ENCODE measurements around the gene PCNX1. TPM values are rescaled to one million over a fixed set of nuclear protein-coding genes. Genes with fewer than 3 reads are reported as not detected.

The PCNX1 gene
- total and polyA plus RNA-seq, 12 donors, result 11.3 to 196 (median 106) TPM

DNA sequence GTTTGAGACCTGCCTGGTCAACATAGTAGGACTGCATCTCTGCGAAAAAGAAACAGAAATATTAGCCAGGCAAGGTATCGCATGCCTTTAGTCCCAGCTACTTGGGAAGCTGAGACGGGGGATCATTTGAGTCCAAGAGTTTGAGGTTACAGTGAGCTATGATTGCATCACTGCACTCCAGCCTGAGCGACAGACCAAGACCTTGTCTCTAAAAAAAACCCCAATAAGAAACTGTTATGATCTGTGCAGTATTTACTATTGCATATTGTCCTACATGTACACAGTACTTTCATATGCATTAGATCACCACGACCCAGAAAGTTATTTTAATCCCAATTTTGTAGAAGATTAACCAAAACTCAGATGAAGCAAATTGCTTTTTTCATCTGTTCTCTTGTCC is 187.5 kb downstream of the PCNX1 start:
- WGBS, 4 donors, result 72 to 89% (median 86%) methylated on average over 5 of the region's 5 CpGs
- H3K27ac ChIP-seq, result no peak overlapping the region
- peaks cover 0 to 20% of the 10 kb centered on the region in 2 donors for H3K36me3 ChIP-seq (replicated peaks in 1 of 2)
- TF ChIP-seq, protein P1, sequence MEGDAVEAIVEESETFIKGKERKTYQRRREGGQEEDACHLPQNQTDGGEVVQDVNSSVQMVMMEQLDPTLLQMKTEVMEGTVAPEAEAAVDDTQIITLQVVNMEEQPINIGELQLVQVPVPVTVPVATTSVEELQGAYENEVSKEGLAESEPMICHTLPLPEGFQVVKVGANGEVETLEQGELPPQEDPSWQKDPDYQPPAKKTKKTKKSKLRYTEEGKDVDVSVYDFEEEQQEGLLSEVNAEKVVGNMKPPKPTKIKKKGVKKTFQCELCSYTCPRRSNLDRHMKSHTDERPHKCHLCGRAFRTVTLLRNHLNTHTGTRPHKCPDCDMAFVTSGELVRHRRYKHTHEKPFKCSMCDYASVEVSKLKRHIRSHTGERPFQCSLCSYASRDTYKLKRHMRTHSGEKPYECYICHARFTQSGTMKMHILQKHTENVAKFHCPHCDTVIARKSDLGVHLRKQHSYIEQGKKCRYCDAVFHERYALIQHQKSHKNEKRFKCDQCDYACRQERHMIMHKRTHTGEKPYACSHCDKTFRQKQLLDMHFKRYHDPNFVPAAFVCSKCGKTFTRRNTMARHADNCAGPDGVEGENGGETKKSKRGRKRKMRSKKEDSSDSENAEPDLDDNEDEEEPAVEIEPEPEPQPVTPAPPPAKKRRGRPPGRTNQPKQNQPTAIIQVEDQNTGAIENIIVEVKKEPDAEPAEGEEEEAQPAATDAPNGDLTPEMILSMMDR (IDR thresholded peaks at IDR 0.05), result no peak
- no peak for TF ChIP-seq POLR2A (IDR thresholded peaks at IDR 0.05)
- intact Hi-C loops (cut with DNase I), result no loop called here
- H3K27me3 ChIP-seq, result no peaks in the 10 kb centered on the region
- DNase-seq, result no peak
- no peak overlapping the region for H3K4me3 ChIP-seq
- H3K9me3 ChIP-seq (replicated peaks in 1 of 3), result no peaks in the 10 kb centered on the region
- no peaks in the 10 kb centered on the region for H3K4me1 ChIP-seq (replicated peaks in 1 of 2)

DNA sequence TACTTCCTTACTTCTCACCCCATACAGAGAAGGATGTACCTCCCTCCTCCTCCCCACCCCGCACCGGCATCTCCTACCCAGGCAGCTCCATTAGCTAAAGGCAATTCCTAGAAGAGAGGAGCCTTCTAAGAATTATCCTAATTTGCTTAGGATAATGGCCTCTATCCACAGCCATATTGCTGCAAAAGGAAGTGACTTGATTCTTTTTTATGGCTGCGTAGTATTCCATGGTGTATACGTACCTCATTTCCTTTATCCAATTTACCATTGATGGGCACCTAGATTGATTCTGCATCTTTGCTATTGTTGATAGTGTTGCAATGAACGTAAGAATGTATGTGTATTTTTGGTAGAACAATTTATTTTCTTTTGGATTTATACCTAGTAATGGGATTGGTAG is 189.7 kb downstream of the PCNX1 start:
- DNase-seq, result no peak
- no peak overlapping the region for H3K4me3 ChIP-seq
- intact Hi-C loops (cut with DNase I), result no loop called here
- peaks cover 0 to 4% of the 10 kb centered on the region in 2 donors for H3K36me3 ChIP-seq (replicated peaks in 1 of 2)
- TF ChIP-seq POLR2A (IDR thresholded peaks at IDR 0.05), result no peak
- TF ChIP-seq, protein P1 (IDR thresholded peaks at IDR 0.05), result no peak
- H3K27me3 ChIP-seq, result no peaks in the 10 kb centered on the region
- no peak overlapping the region for H3K27ac ChIP-seq
- no peaks in the 10 kb centered on the region for H3K9me3 ChIP-seq (replicated peaks in 1 of 3)
- H3K4me1 ChIP-seq (replicated peaks in 1 of 2), result no peaks in the 10 kb centered on the region
- WGBS, 4 donors, result 96 to 98% (median 98%) methylated on average over 5 of the region's 5 CpGs

DNA sequence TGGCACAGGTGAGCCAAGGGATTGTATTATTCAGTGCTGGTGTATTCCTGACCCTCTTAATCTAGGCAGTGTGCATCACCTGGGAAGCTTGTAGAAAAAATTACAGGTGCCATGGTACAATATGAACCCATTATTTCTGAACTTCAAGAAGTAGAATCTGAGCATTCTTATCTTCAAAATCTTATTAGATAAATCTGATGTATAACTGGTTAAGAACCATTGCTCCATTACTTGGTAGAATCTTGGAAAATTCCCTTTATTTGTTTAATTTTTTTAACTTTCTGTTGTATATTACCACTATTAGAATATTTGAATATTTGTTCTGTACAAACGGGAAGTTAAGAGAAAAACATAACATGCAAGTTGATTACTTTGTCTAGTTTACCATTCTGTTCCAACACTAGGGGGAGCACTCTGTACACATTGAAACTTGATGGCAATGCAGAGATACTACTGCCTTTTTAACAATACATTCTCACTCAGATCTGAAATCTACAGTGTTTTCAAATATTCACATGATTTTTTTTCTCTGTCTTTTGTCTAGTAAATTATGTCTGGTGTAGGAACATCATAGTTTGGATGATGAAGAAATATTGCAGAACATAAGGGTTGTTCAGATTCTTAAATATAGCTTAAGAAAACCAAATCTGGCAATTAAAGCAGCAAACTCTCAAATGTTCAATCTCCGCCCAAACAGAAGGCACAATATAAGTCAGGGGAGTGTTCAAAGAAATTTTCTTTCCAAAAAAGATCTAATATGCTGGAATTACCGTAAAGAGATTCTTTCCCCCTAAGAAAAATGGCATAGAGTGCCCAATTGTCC is 196.6 kb downstream of the PCNX1 start:
- H3K9me3 ChIP-seq (replicated peaks in 1 of 3), result no peaks in the 10 kb centered on the region
- intact Hi-C loops (cut with DNase I), result no loop called here
- 51 to 62% (median 59%) methylated on average over 3 of the region's 3 CpGs for WGBS, 4 donors
- peaks cover 0 to 56% of the 10 kb centered on the region in 2 donors for H3K36me3 ChIP-seq (replicated peaks in 1 of 2)
- peak overlapping the region in 1 of 5 donors; percentile 0 for H3K27ac ChIP-seq
- peak in 2 of 7 donors; percentile 23 to 28 for DNase-seq
- no peak overlapping the region for H3K4me3 ChIP-seq
- no peaks in the 10 kb centered on the region for H3K4me1 ChIP-seq (replicated peaks in 1 of 2)
- no peaks in the 10 kb centered on the region for H3K27me3 ChIP-seq
- TF ChIP-seq POLR2A (IDR thresholded peaks at IDR 0.05), result no peak
- TF ChIP-seq, protein P1 (IDR thresholded peaks at IDR 0.05), result peak; percentile 71 to 87 (median 76)

DNA sequence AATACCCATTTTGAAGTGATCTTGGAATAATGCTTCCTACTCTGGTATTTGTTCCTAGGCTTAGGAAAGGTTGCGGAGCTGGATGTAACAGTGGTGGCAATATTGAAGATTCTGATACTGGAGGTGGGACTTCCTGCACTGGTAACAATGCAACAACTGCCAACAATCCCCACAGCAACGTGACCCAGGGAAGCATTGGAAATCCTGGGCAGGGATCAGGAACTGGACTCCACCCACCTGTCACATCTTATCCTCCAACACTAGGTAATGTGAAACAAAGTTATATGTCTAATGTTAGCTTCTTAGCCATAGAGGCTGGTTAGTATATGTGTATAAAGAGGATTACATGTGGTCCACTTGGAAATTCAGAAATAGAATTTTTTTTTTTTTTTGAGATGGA is 197.9 kb downstream of the PCNX1 start:
- intact Hi-C loops (cut with DNase I), result no loop called here
- no peaks in the 10 kb centered on the region for H3K4me1 ChIP-seq (replicated peaks in 1 of 2)
- no peak overlapping the region for H3K27ac ChIP-seq
- TF ChIP-seq, protein P1 (IDR thresholded peaks at IDR 0.05), result no peak
- no peak for TF ChIP-seq POLR2A (IDR thresholded peaks at IDR 0.05)
- 48 to 66% (median 62%) methylated on average over 2 of the region's 2 CpGs for WGBS, 4 donors
- no peak overlapping the region for H3K4me3 ChIP-seq
- H3K36me3 ChIP-seq (replicated peaks in 1 of 2), result peaks cover 0 to 69% of the 10 kb centered on the region in 2 donors
- DNase-seq, result no peak
- H3K27me3 ChIP-seq, result no peaks in the 10 kb centered on the region
- no peaks in the 10 kb centered on the region for H3K9me3 ChIP-seq (replicated peaks in 1 of 3)

Measured in adrenal gland (tissue), 12 donors.